IPS DF 4.7 (cell line): ENCODE results near the gene SMAD4.
"Not testable (repeated sequence)": the region's sequence is repeated elsewhere in the genome, so short reads cannot be mapped to it uniquely, and the experiment has no call there.

ENCODE experiments used
- DNase-seq: peaks from one replicate; pipeline ENCODE4 v3.0.0-alpha.2; 2013; ENCODE audit warnings: low spot score; ENCODE audit errors: extremely low read depth

The SMAD4 gene

DNA sequence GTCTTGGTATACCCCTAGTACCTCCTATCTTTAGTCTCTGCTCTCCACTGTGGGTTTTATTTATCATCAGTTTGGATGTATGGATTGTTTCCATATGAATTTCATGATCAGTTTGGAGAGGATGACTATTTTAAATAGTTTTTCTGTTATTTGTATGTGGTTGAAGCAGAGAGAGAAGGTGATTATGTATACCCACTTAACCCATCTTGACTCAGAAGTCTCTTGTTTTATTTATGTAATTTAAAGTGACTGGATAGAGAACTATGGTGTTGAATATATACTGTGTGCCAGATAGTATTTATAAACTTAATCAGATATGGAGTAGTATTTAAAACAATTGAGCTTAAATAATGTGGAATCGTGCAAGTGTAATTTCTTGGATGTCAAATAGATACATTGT, 39.9 kb downstream of the SMAD4 start:
- no peak for DNase-seq

DNA sequence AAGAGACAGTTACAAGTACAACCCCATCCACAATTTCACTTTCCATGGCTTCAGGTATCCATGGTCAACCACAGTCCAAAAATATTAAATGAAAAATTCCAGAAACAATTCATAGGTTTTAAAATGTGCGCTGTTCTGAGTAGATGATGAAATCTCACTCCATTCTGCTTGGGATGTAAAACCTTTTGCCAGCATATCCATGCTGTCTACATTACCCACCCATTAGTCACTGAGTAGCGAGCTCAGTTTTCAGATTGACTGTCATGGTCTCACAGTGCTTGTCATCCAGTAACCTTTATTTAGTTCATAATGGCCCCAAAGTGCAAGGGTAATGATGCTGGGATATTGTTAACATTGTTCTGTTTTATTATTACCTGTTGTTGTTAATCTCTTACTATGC, 40.5 kb downstream of the SMAD4 start:
- DNase-seq = no peak

DNA sequence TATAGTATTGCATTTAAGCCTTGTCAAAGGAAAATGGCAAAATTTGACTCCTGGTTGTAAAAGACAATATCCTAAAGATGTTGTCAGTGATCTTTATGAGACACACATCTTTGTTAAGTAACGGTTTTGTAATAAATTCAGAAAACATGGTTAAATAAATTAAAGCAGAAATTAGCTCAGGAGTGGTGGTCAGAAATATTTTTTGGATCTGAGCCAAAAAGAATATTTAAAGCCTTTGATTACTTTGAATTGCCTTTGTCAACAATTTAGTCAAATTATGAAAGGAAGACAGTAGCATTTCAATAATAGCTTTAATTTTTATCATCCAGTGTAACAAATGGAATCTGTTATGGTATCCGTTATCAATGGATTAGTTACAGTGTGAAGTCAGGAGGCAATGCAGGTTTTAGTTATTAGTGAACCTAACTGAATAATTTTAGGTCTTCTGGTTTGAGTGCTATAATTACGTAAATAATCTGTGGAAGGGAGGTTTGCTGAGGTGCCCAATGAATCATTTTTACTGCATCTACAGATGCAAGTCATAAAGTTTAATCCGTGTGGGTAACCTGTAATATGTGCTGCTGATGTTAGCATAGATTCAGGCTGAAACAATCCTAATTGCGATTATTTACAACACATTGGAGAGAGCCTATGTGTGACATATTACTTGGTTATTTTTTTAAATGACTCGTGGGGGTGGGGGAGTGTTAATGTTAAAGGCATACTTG, 42.7 kb downstream of the SMAD4 start:
- no peak for DNase-seq

DNA sequence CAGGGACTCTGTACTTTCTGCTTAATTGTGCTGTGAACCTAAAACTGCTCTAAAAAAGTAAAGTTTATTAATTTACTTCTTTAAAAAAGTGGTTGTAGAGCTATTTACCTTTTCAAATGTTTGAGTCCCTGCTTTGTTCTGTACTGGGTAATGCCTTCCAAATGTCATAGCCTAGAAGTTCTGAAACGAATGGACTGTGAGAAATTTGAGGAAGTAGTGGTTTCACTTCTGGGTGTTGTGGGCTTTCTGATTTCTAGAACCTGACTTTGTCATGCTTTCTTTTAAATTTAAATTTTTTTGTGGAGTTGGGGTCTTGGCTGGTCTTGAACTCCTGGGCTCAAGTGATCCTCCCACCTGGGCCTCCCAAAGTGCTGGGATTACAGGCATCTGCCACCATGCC, 44.6 kb downstream of the SMAD4 start:
- no peak for DNase-seq

DNA sequence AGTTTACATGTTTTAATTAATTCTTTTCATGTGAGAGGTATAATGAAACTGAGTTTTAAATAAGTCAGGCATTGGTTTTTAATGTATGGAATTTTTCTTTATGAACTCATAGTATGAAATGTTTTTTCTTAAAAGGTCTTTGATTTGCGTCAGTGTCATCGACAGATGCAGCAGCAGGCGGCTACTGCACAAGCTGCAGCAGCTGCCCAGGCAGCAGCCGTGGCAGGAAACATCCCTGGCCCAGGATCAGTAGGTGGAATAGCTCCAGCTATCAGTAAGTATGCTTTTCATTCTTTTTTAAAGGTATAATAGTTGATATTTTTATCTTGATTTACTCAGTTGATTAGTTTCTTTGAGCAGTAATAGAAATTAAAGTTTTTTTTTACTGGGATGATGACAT, 46.5 kb downstream of the SMAD4 start:
- DNase-seq = no peak

DNA sequence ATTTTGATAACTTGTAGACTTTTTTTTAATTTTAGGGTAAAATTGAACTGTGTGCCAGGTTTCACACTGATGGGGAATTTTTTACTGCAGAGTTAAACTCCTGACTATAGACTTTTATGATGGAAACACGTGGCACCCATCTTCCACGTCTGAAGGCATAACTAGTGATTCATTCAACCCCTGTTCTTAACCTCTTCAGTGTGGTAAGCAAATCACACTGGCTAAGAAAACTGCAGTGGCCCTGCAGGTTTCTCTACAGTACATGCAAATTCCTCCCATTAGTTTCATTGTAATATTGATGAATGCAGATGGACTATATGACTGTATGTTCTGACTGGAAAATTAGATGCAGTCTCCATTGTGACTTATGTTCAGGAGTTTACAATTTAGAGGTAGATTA, 47.2 kb downstream of the SMAD4 start:
- no peak for DNase-seq

DNA sequence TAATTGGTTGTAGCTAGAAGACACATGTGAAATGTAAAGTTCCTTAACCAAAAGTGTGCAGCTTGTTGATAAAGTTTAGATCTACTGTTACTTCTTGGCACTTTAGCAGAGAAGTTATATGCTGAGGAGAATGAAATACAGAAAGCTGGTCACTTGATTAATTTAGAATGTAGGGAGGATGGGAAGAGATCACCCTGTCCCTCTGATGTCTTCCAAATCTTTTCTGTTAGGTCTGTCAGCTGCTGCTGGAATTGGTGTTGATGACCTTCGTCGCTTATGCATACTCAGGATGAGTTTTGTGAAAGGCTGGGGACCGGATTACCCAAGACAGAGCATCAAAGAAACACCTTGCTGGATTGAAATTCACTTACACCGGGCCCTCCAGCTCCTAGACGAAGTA, 48.0 kb downstream of the SMAD4 start:
- no peak for DNase-seq

DNA sequence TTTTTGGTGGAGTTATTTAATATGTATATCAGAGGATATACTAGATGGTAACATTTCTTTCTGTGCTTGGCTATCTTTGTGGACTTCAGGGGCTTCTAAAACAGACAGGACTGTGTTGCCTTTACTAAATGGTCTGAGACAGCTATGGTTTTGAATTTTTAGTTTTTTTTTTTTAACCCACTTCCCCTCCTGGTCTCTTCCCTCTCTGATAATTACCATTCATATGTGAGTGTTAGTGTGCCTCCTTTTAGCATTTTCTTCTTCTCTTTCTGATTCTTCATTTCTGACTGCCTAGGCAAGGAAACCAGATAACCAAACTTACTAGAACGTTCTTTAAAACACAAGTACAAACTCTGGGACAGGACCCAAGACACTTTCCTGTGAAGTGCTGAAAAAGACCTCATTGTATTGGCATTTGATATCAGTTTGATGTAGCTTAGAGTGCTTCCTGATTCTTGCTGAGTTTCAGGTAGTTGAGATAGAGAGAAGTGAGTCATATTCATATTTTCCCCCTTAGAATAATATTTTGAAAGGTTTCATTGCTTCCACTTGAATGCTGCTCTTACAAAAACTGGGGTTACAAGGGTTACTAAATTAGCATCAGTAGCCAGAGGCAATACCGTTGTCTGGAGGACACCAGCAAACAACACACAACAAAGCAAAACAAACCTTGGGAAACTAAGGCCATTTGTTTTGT, 52.7 kb downstream of the SMAD4 start:
- DNase-seq = no peak

DNA sequence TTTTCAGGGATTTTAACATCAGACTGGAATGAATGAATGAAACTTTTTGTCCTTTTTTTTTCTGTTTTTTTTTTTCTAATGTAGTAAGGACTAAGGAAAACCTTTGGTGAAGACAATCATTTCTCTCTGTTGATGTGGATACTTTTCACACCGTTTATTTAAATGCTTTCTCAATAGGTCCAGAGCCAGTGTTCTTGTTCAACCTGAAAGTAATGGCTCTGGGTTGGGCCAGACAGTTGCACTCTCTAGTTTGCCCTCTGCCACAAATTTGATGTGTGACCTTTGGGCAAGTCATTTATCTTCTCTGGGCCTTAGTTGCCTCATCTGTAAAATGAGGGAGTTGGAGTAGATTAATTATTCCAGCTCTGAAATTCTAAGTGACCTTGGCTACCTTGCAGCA, 53.4 kb downstream of the SMAD4 start:
- no peak for DNase-seq

DNA sequence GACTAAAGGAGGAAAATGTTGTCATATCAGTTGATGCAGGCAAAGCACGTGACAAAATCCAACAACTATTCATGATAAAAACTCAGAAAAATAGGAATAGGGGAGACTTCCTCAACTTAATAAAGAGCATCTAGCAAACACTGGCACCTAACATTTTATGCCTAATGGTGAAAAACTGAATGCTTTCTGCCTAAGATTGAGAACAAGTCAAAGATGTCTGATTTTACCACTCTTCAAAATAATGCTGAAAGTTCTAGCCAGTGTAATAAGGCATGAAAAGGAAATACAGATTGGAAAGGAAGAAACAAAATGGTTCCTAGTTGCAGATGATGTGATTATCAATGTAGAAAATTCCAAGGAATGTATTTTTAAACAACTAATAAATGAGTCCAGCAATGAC, 58.4 kb downstream of the SMAD4 start:
- no peak for DNase-seq

DNA sequence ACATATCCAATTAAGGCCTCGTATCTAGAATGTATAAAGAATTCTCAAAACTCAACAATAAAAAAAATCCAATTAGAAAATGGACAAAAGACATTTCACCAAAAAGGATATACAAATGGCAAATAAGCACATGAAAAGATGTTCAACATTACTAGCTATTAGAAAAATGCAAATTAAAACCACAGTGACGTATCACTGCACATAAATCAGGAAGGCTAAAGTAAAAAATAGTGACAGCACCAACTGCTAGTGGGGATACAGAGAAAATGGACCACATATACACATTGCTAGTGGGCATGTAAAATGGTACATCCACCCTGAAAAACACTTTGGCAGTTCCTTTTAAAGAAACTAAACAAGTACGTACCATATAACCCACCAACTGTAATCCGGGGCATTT, 59.7 kb downstream of the SMAD4 start:
- no peak for DNase-seq

DNA sequence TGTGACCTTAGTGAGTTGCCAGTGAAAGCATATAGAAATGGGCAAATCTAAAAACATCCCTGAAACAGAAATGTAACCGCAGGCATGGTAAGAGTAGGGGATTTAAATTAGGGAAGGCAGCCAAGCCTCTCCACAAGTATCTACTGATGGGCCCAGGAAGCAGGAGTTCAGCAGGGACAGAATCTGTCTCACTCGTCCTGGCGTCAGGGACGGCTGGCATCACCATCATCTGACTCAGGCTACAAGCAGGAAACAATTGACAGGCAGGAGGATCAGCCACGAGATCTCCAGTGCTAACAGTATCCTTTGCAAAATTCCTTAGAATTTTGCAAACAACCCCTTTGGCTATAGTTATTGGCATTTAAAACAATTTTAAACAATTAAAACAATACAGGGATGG, 61.3 kb downstream of the SMAD4 start:
- DNase-seq = no peak

DNA sequence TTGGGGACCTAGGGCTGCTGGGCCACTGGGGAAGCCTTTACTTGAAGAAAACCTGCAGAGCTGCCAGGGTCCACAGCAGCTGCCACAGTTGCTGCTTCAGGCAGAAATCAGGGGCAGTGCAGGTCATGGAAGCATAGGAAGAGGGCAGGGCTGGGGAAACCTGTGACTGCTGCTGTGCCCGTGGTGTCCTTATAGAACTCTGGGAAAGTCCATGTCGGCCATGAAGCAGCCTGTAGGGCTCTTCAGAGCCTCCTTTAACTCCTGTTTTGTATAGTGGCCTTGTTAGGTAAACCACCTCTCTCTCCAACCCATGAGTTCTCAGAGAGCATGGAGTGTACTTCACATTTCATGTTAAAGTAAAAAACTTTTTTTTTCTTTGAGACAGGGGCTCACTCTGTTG, 62.1 kb downstream of the SMAD4 start:
- DNase-seq = no peak

DNA sequence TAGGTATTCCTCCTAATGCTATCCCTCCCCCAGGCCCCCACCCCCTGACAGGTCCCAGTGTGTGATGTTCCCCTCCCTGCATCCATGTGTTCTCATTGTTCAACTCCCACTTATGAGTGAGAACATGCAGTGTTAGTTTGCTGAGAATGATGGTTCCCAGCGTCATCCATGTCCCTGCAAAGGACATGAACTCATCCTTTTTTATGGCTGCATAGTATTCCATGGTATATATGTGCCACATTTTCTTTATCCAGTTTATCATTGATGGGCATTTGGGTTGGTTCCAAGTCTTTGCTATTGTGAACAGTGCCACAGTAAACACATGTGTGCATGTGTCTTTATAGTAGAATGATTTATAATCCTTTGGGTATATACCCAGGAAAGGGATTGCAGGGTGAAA, 63.0 kb downstream of the SMAD4 start:
- not testable (repeated sequence) for DNase-seq

DNA sequence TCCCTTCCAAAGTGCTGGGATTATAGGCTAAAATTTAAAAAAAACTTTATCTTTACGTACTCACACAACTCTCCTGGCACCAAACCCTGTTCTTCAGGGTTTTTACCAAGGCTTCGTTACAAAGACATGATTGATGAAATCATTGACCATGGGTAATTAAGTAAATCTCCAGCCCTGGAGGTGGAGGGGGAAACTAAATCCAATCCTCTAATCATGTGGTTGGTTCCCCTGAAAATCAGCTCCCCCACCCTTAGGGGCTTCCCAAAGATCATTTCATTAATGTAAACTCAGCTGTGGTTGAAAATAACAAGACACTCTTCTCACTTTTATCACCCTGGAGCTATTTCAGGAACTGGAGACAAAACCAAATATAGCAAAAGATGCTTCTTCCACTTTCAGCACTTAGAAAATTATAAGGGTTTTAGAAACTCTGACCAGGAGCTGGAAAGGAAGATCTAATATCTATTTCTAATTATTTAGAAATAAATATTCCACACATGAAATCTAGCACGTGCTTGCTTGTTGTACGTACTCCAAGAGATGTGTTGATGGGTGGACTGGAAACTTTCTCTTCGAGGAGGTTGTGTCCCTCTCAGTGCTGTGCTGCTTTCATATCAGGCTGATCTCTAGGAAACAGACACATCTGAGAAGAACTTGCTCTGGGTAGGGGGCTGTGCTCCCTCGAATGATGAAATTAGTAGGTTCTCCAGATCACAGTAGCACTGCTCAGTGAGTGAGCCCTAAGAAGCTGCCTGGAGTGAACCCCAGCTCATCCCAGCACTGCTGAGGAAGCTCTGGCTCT, 67.2 kb downstream of the SMAD4 start:
- no peak for DNase-seq

DNA sequence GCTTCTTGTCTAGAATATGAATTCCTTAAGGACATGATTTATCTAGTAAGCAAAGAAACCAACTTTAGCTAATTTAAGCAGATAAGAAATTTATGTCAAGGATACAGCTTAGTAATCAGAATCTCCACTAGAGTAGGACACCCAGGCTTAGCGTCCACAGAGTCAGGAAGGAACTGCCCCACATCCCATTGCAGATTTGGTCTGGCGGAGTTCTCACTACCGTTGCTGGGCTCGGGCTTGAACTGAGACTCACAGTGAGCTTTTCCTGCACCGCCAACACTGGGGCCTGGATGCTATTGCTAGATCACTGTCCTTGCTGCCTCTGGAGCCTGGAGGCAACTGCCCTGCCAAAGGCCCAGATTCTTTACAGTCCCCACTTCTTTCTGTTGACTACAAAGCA, 68.1 kb downstream of the SMAD4 start:
- DNase-seq = no peak

DNA sequence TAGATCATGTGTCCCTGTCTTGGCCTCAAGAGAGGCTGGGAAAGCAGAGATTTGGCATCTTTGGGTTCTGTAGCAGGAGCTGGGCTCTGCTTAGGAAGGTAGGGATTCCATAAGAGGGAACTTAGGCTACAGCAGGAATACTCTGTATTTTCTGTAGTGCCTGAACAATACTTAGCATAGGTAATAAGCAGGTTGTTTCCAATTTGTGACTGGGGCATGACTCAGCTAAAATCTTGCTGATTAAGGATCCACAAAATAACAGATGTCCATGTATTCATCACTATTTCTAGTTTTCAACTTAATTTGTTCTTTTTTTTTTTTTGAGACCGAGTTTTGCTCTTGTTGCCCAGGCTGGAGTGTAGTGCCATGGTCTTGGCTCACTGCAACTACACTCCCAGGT, 68.5 kb downstream of the SMAD4 start:
- DNase-seq = no peak

DNA sequence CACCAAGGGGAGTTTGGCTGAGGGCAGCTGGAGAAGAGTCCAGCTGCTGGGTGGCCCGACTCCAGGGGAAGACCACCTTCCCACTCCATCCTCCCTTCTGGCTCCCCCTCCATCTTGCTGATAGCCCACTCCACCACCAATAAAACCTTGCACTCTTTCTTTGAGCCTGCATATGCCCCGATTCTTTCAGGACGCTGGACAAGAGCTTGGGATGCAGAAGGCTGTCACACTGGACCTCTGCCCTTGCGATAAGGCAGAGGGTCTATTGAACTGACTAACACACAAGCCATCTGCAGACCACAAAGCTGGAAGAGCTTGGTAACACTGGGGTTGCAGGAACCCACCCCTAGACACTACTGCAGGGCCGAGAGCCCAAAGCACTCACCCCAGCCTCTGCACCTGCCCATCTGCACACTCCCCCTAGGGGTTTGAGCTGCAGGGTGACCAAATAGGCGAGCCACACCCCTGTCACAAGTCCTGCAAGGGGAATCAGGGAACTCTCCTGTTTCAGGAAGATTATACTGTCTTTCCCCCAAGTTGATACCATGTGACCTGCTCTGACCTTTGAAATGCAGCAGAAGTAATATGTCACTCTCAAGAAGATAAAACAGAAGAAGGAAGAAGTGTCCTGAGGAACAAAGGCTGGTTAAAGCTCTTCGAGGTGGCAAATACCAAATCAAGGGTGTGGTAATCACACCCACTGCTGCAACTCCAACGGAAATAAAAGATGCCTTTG, 70.5 kb downstream of the SMAD4 start:
- no peak for DNase-seq

DNA sequence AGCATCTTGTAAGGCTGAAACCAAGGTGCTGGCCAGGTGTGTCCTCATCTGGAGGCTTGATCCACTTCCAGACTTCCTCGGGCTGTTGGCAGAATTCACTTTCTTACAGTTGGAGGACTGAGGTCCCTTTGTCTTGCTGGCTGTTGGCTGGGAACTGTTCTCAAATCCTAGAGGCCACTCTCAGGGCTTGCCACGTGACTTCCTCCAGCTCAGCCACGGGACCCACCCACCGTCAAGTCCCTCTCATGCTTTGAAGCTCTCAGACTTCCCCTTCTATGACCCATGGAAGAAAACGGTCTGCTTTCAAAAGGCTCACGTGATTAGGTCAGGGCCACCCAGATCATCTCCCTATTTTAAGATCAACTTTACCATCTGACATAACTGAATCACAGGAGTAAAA, 77.1 kb downstream of the SMAD4 start:
- DNase-seq = no peak

DNA sequence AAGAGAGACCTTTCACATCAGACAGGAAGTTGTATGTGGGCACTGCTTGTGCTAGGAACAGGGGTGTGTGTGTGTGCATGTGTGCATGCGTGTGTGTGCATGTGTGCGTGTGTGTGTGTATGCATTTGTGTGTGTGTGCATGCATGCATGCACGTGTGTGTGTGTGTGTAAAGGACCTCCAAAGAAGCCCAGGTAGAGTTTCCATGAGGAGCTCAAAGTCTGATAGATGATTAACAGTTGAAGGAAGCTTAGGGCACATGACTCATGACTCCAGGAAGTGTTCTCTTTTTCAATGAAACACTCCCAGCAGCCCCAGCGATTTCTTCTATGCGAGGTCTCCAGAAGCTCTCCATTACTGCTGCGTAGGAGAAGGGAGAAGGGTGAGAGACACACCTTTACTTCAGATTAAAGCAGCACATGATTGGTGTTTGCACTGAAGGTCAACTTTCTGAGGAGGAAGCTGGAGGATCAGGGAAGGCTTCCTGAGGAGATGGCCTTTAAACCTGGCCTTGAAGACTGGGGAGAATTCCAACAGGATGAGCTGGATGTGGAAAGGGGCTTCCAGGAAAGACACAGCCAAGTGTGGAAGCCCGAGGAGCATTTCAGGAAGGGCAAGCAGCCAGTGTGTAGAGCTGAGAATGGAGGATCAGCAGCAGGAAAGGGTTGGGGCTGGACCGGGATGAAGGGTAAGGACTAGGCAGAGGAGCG, 77.7 kb downstream of the SMAD4 start:
- DNase-seq = no peak

DNA sequence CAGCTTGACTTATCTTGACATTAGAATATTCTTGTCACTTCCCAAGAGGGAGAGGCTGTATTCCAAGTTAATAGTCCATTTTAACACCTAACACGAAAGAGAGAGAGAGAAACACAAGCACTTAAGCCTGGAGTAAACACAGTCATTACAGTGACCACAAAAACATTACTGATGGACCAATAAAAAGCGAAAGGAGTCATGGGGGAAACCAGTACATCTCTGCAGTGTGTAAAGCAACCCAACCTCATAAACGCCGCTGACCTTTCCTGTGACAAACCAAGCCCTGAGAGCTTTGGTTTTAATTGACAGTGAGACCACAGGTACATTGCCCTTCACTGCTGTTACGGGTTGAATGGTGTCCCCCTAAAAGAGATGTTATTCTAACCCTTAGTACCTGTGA, 78.3 kb downstream of the SMAD4 start:
- DNase-seq = no peak
